Retina (tissue), 1 donor: ENCODE data around the gene RENBP.
A peak's percentile ranks its signal among the peaks of the same experiment; 100 is the strongest.
"Not testable (repeated sequence)": the region's sequence is repeated elsewhere in the genome, so short reads cannot be mapped to it uniquely, and the experiment has no call there.

Experiments used
- DNase-seq: peaks from one replicate; pipeline ENCODE4 v3.0.0-alpha.2; 2016

The RENBP gene

GRCh38 chrX:153944140-153944799 is at the start of gene RENBP:
Gene RENBP, minus strand, starts transcription at chrX:153944643. Its CDS starts 33 bp downstream, at chrX:153944610.
- peak; percentile 81 for DNase-seq

GRCh38 chrX:153993978-153994377 is 49.5 kb upstream of the RENBP start:
- DNase-seq = no peak

- DNase-seq = no peak
These were observed 48.6 kb upstream of the RENBP start for GRCh38 chrX:153993079-153993478.

GRCh38 chrX:153992180-153992579 is 47.7 kb upstream of the RENBP start:
- no peak for DNase-seq

GRCh38 chrX:153991013-153991580 is 46.7 kb upstream of the RENBP start:
- no peak for DNase-seq

- DNase-seq = no peak
These were observed 45.7 kb upstream of the RENBP start for GRCh38 chrX:153989973-153990655.

- no peak for DNase-seq
These were observed 44.0 kb upstream of the RENBP start for GRCh38 chrX:153988493-153988892.

GRCh38 chrX:153984351-153985178 is 40.1 kb upstream of the RENBP start:
- no peak for DNase-seq

GRCh38 chrX:153983321-153983801 is 38.9 kb upstream of the RENBP start:
- DNase-seq = no peak

GRCh38 chrX:153981771-153982533 is 37.5 kb upstream of the RENBP start:
- DNase-seq = no peak

- DNase-seq = no peak
These were observed 36.8 kb upstream of the RENBP start for GRCh38 chrX:153981231-153981630.

- not testable (repeated sequence) for DNase-seq
These were observed 36.0 kb upstream of the RENBP start for GRCh38 chrX:153980394-153980793.

- no peak for DNase-seq
These were observed 30.4 kb upstream of the RENBP start for GRCh38 chrX:153974726-153975286.

- no peak for DNase-seq
These were observed 29.7 kb upstream of the RENBP start for GRCh38 chrX:153974003-153974725.

- peak; percentile 39 for DNase-seq
These were observed 28.9 kb upstream of the RENBP start for GRCh38 chrX:153973127-153974002.

GRCh38 chrX:153972368-153973126 is 28.1 kb upstream of the RENBP start, which contains the start of gene TMEM187:
Gene TMEM187, plus strand, starts transcription at chrX:153972754. Its CDS starts 9,309 bp downstream, at chrX:153982063.
- DNase-seq = peak; percentile 87

GRCh38 chrX:153971450-153972367 is 27.3 kb upstream of the RENBP start, which contains the start of gene HCFC1:
Gene HCFC1, minus strand, starts transcription at chrX:153971818. Its CDS starts 978 bp downstream, at chrX:153970840.
- peak; percentile 98 for DNase-seq

- peak; percentile 92 for DNase-seq
These were observed 26.6 kb upstream of the RENBP start for GRCh38 chrX:153971124-153971449.
